Activated naive CD4-positive, alpha-beta T cell (primary cell): ENCODE results near the gene BANF2.
"Not testable (repeated sequence)": the region's sequence is repeated elsewhere in the genome, so short reads cannot be mapped to it uniquely, and the experiment has no call there.

Source experiments
- DNase-seq, 4 experiments: peaks; one replicate each; lab custom pipeline; 2025; lab: John Stamatoyannopoulos, UW

Gene BANF2

GRCh38 chr20:17766226-17766625, 66.5 kb downstream of the BANF2 start:
- DNase-seq = no peak

DNA sequence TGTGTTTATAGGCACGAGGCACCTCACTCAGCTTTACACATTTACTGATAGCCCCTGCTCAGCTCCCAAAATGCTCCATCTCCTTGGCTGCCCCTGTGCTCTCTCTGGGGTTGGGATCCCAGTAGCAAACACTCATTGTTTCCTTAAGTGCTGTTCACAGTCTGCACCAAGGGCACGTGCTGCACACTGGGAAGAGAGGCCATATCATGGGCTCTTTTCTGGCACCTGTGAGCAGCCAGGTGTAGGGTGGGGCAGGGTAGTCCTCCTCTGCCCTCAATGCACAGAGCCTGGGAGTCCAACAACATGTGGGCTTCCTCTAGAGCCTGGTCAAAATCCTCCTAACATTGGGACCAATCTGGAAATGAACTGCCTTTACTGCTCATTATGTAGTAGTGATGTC, 67.9 kb downstream of the BANF2 start:
- no peak for DNase-seq

- DNase-seq = no peak
Observed at GRCh38 chr20:17768271-17768670, 68.5 kb downstream of the BANF2 start.

GRCh38 chr20:17769716-17770115, 70.0 kb downstream of the BANF2 start:
- DNase-seq = not testable (repeated sequence)

DNA sequence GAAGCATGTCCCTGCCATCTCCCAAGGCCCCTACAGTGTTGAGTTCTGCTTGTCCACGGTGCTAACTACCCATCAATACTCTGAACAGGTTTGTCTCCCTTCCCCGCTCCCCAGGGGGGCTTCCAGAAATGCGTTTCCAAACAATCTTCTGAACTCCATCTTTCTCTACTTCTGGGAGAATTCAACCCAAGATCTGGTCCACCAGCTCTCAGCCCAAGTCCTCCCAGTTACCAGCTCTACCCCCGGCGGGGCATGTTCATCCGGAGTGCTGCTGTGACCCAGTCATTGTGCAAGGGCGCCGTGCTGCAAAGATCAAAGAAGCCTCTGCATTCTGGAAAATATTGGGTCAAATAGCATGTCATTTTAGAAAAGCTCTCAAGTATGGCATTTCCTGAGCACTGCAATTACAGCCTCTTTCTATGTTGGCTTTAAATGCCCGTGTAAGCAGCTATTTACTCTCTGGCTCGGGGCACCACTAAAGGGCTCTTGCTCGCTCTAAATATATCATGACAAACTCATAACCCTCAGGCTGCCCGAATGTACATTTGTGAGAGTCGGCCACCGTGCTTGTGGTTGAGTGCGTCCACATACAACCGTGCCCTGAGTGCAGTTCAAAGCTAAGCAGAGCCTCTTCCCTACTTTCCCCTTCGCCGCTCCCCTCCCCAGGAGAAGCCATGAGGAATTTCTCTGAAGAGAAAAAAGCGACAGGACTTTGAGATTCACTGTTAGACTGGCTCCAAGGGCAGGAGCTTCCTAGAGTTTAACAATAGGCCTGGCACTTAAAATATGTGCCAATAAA, 71.6 kb downstream of the BANF2 start:
- DNase-seq = no peak

GRCh38 chr20:17772005-17772343, 72.2 kb downstream of the BANF2 start:
- no peak for DNase-seq

DNA sequence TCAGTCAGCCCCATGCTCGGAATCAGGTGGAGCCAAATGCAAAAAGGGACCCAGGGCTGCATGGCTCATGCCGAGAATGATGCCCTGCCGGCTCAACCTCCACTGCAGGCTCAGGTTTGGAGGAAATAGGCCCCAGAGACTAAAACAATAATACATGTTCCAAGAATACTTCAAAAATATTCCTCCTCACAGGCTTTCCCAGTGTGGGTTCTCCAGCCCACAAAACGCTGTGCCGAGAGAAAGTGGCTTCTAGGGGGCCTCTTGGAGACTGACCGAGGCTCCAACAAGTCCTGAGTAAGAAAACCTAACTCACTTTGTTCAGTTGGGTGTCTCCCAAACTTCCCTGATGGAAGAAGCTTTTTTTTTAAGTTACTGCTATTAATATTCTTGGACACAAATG, 73.9 kb downstream of the BANF2 start:
- DNase-seq = no peak

DNA sequence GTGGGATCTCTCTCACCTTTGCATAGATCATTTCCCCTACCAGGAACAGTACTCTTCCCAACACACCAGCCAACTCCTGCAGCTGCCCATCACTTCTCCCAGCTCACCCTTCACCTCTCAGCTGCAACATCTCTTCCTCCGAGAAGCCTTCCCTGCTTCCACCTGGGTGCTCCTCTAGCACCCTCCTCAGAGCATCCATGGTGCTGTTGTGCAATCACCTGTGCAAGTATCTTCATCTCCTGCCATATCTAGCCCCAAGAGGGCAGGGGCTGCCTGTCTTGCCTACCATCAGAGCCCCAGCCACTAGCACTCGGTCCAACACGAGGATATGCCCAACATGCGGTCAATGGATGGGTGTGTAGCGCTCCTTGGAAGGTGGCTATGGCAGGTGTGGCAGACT, 75.8 kb downstream of the BANF2 start:
- no peak for DNase-seq

DNA sequence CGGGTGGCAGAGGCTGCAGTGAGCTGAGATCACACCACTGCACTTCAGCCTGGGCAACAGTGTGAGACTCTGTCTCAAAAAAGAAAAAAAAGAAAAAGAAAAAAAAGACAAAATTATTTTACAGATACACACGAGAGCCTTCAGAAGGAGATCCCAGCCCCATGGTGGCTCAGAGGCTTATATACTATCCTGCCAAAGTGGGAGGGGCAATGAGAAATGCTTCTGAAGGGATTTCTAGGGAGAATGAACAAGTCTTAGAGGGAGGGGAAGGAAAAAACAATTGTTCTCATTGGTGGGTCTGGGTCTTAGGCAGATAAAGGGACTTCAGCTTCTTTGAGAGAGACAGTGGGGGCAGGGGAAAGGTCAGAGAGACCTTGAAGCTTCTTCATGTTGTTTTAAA, 76.8 kb downstream of the BANF2 start:
- no peak for DNase-seq

DNA sequence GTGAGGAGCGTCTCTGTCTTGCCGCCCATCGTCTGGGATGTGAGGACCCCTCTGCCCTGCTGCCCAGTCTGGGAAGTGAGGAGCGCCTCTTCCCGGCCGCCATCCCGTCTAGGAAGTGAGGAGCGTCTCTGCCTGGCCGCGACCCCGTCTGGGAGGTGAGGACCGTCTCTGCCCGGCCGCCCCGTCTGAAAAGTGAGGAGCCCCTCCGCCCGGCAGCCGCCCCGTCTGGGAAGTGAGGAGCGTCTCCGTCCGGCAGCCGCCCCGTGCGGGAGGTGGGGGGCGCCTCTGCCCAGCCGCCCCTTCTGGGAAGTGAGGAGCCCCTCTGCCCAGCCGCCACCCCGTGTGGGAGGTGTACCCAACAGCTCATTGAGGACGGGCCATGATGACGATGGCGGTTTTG, 79.2 kb downstream of the BANF2 start:
- not testable (repeated sequence) for DNase-seq

- no peak for DNase-seq
Observed at GRCh38 chr20:17782768-17783167, 83.0 kb downstream of the BANF2 start.

DNA sequence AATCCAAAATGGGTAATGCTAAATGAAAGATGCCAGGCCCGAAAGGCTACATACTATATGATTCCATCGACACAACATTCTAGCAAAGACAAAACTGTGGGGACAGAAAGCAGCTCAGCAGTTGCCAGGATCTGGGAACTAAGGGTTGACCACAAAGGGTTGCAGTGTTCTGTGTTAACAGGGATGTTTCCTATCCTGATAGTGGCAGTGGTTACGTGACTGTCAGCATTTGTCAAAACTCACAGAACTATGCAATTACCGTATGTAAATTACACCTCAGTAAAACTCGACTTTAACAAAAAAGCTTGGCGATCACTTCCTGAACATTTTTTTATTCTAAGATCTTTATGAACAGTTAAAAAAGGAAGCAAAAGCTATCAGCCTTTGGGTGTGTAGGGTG, 83.9 kb downstream of the BANF2 start:
- DNase-seq = no peak

GRCh38 chr20:17785007-17785406, 85.2 kb downstream of the BANF2 start:
- no peak for DNase-seq
